ENCODE measurements around the gene CCL1. TPM values are rescaled to one million over a fixed set of nuclear protein-coding genes. Genes with fewer than 3 reads are reported as not detected.

Gene CCL1
- total and polyA plus RNA-seq, 2 donors (not counting 1 experiment from before 2014, with no cell fraction given): not detected

- DNase-seq (no peak), ATAC-seq (ENCODE audit: low read depth) (no peak)
- WGBS (ENCODE audit: insufficient coverage): no CpG with 5 or more reads among the region's 2 CpGs
- POLR2A ChIA-PET: no interaction called here
- no peaks in the 10 kb centered on the region for H3K79me2 ChIP-seq (ENCODE audit: control insufficient read depth, insufficient read depth, low read length)
- no peak overlapping the region for H3K9ac ChIP-seq (ENCODE audit: low read length)
- H3K9me3 ChIP-seq (ENCODE audit: control extremely low read depth in 1 of 3, control insufficient read depth in 2 of 3, insufficient read depth in 1 of 3, low read length in 2 of 3): no peaks in the 10 kb centered on the region
- Mint-ChIP-seq H3K27ac (no peak overlapping the region), H3K4me1 (peaks cover 10% of the 10 kb centered on the region), H3K4me3 (no peak overlapping the region), H3K9me3 (ENCODE audit: insufficient read depth) (no peaks in the 10 kb centered on the region), H3K27me3 (peaks cover 29% of the 10 kb centered on the region)
- H3K4me3 ChIP-seq (ENCODE audit: control extremely low read depth in 1 of 5, extremely low read depth in 1 of 5, insufficient read depth in 1 of 5, low read depth in 2 of 5, low read length in 4 of 5): no peak overlapping the region
- H3K4me2 ChIP-seq (replicated peaks; ENCODE audit: low read depth, low read length, poor library complexity, severe bottlenecking): no peak overlapping the region
- H3K27me3 ChIP-seq (replicated peaks in 1 of 4; ENCODE audit: control extremely low read depth in 1 of 4, control insufficient read depth in 3 of 4, insufficient read depth in 4 of 4, low read length in 3 of 4): peaks cover 0 to 18% (median 4%) of the 10 kb centered on the region in 4 experiments
- no peak overlapping the region for H2AFZ ChIP-seq (ENCODE audit: insufficient read depth, low read depth, low read length, poor library complexity, severe bottlenecking)
- intact Hi-C loops (cut with micrococcal nuclease): no loop called here
- TF ChIP-seq CTCF (IDR thresholded peaks at IDR 0.05) (no peak), EZH2 (IDR thresholded peaks at IDR 0.05; ENCODE audit: borderline replicate concordance, insufficient read depth, low read depth, low read length, poor library complexity, severe bottlenecking) (no peak)
- H3K4me1 ChIP-seq (ENCODE audit: control insufficient read depth in 2 of 2, insufficient read depth in 2 of 2, low read length in 2 of 2): peaks cover 10% of the 10 kb centered on the region in 2 donors
- no peak overlapping the region for H3K27ac ChIP-seq (ENCODE audit: low read length in 2 of 2)
- CTCF ChIA-PET: interaction anchor here (1.2 to 13.5 kb wide), 2 partner anchors 17 to 163 kb away, joined by 4 to 253 read pairs; no protein-coding TSS in a partner anchor
- no peaks in the 10 kb centered on the region for H3K36me3 ChIP-seq (replicated peaks in 1 of 2; ENCODE audit: control extremely low read depth in 1 of 2, control insufficient read depth in 1 of 2, extremely low read depth in 1 of 2, insufficient read depth in 2 of 2, low read length in 1 of 2)
- H4K20me1 ChIP-seq (ENCODE audit: control insufficient read depth, insufficient read depth, low read length, poor library complexity, severe bottlenecking): no peaks in the 10 kb centered on the region
Observed at GRCh38 chr17:34365340-34365739, 2.3 kb upstream of the CCL1 start.

GRCh38 chr17:34364751-34365150 lies 1.7 kb upstream of the CCL1 start:
- POLR2A ChIA-PET: no interaction called here
- Histone ChIP-seq H3K79me2 (ENCODE audit: control insufficient read depth, insufficient read depth, low read length) (no peaks in the 10 kb centered on the region), H3K27me3 (replicated peaks in 1 of 4; ENCODE audit: control extremely low read depth in 1 of 4, control insufficient read depth in 3 of 4, insufficient read depth in 4 of 4, low read length in 3 of 4) (peaks cover 0 to 18% (median 4%) of the 10 kb centered on the region in 4 experiments), H3K36me3 (replicated peaks in 1 of 2; ENCODE audit: control extremely low read depth in 1 of 2, control insufficient read depth in 1 of 2, extremely low read depth in 1 of 2, insufficient read depth in 2 of 2, low read length in 1 of 2) (no peaks in the 10 kb centered on the region), H3K4me2 (replicated peaks; ENCODE audit: low read depth, low read length, poor library complexity, severe bottlenecking) (no peak overlapping the region), H3K27ac (ENCODE audit: low read length in 2 of 2) (no peak overlapping the region), H3K4me1 (ENCODE audit: control insufficient read depth in 2 of 2, insufficient read depth in 2 of 2, low read length in 2 of 2) (peaks cover 6 to 10% of the 10 kb centered on the region in 2 donors), H3K9ac (ENCODE audit: low read length) (no peak overlapping the region), H4K20me1 (ENCODE audit: control insufficient read depth, insufficient read depth, low read length, poor library complexity, severe bottlenecking) (no peaks in the 10 kb centered on the region), H3K9me3 (ENCODE audit: control extremely low read depth in 1 of 3, control insufficient read depth in 2 of 3, insufficient read depth in 1 of 3, low read length in 2 of 3) (no peaks in the 10 kb centered on the region), H3K4me3 (ENCODE audit: control extremely low read depth in 1 of 5, extremely low read depth in 1 of 5, insufficient read depth in 1 of 5, low read depth in 2 of 5, low read length in 4 of 5) (no peak overlapping the region), H2AFZ (ENCODE audit: insufficient read depth, low read depth, low read length, poor library complexity, severe bottlenecking) (no peak overlapping the region)
- H3K4me3 Mint-ChIP-seq: no peak overlapping the region
- peaks cover 10% of the 10 kb centered on the region for H3K4me1 Mint-ChIP-seq
- WGBS (ENCODE audit: insufficient coverage): 22% methylated on average over 2 of the region's 2 CpGs
- H3K27ac Mint-ChIP-seq: no peak overlapping the region
- no peak for TF ChIP-seq CTCF (IDR thresholded peaks at IDR 0.05)
- no peak for TF ChIP-seq EZH2 (IDR thresholded peaks at IDR 0.05; ENCODE audit: borderline replicate concordance, insufficient read depth, low read depth, low read length, poor library complexity, severe bottlenecking)
- no peaks in the 10 kb centered on the region for H3K9me3 Mint-ChIP-seq (ENCODE audit: insufficient read depth)
- H3K27me3 Mint-ChIP-seq: peaks cover 31% of the 10 kb centered on the region
- CTCF ChIA-PET: interaction anchor here (0.5 to 13.5 kb wide), 3 partner anchors 18 to 162 kb away, joined by 3 to 253 read pairs (median 4); no protein-coding TSS in a partner anchor
- no peak for DNase-seq
- intact Hi-C loops (cut with micrococcal nuclease): no loop called here
- ATAC-seq (ENCODE audit: low read depth): no peak

Measured in B cell (primary cell).